ENCODE data around the gene LMAN1.

LMAN1 gene

DNA sequence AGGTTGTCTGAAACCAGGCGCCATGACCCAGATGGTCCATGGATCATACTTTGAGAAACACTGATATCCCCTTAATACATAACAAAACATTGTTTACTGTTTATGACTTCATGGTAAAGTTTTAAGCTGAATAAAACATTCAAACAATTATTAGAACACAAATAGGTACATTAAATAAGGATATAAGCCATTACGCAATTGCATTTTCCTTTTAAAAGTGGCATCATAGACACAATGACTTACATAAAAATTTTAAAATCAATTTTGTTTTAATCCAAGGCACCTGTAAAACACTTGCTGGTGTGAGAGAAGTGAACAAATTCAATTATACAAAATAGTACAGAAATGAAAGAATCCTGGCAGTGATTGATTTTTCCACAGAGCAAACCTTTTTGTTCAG, 30.4 kb downstream of the LMAN1 start:
- H3K9me3 ChIP-seq (ENCODE audit: control insufficient read depth, insufficient read depth, low read length), result no peaks in the 10 kb centered on the region
- no peak overlapping the region for H3K4me3 ChIP-seq (ENCODE audit: low read depth, low read length)
- no peak overlapping the region for H3K27ac ChIP-seq (ENCODE audit: low read depth, low read length)
- no peak overlapping the region for H3K9ac ChIP-seq (ENCODE audit: low read depth, low read length)
- no peaks in the 10 kb centered on the region for H3K4me1 ChIP-seq (ENCODE audit: control insufficient read depth, insufficient read depth, low read length)
- no peaks in the 10 kb centered on the region for H3K27me3 ChIP-seq (ENCODE audit: control insufficient read depth, insufficient read depth, low read length)
- peaks cover 68% of the 10 kb centered on the region for H3K36me3 ChIP-seq (ENCODE audit: control insufficient read depth, insufficient read depth, low read length)

DNA sequence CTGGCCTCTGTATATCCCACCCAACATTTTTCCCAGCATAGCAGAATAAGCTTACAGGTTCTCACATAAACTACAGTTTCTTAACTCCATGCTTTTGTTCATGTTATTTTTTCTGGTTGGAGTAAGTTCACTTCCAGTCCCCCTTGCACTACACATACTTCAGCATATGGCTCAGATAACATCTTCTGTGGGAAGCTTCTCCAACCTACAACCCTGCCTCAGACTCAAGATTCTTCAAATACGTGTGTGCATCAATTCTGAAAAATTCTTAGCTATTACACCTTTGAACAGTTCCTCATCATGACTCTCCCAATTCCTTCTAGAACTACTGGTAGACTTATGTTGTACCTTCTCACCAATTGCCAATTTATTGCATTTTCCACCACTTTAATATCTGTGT, 33.1 kb downstream of the LMAN1 start:
- no peaks in the 10 kb centered on the region for H3K27me3 ChIP-seq (ENCODE audit: control insufficient read depth, insufficient read depth, low read length)
- H3K9ac ChIP-seq (ENCODE audit: low read depth, low read length), result no peak overlapping the region
- H3K36me3 ChIP-seq (ENCODE audit: control insufficient read depth, insufficient read depth, low read length), result peaks cover 41% of the 10 kb centered on the region
- no peak overlapping the region for H3K4me3 ChIP-seq (ENCODE audit: low read depth, low read length)
- H3K4me1 ChIP-seq (ENCODE audit: control insufficient read depth, insufficient read depth, low read length), result no peaks in the 10 kb centered on the region
- no peak overlapping the region for H3K27ac ChIP-seq (ENCODE audit: low read depth, low read length)
- no peaks in the 10 kb centered on the region for H3K9me3 ChIP-seq (ENCODE audit: control insufficient read depth, insufficient read depth, low read length)

- H3K4me1 ChIP-seq (ENCODE audit: control insufficient read depth, insufficient read depth, low read length), result no peaks in the 10 kb centered on the region
- peaks cover 28% of the 10 kb centered on the region for H3K36me3 ChIP-seq (ENCODE audit: control insufficient read depth, insufficient read depth, low read length)
- H3K27me3 ChIP-seq (ENCODE audit: control insufficient read depth, insufficient read depth, low read length), result no peaks in the 10 kb centered on the region
- no peaks in the 10 kb centered on the region for H3K9me3 ChIP-seq (ENCODE audit: control insufficient read depth, insufficient read depth, low read length)
- H3K9ac ChIP-seq (ENCODE audit: low read depth, low read length), result no peak overlapping the region
- H3K27ac ChIP-seq (ENCODE audit: low read depth, low read length), result no peak overlapping the region
- H3K4me3 ChIP-seq (ENCODE audit: low read depth, low read length), result no peak overlapping the region
These were observed 34.5 kb downstream of the LMAN1 start for GRCh38 chr18:59324623-59324971.

DNA sequence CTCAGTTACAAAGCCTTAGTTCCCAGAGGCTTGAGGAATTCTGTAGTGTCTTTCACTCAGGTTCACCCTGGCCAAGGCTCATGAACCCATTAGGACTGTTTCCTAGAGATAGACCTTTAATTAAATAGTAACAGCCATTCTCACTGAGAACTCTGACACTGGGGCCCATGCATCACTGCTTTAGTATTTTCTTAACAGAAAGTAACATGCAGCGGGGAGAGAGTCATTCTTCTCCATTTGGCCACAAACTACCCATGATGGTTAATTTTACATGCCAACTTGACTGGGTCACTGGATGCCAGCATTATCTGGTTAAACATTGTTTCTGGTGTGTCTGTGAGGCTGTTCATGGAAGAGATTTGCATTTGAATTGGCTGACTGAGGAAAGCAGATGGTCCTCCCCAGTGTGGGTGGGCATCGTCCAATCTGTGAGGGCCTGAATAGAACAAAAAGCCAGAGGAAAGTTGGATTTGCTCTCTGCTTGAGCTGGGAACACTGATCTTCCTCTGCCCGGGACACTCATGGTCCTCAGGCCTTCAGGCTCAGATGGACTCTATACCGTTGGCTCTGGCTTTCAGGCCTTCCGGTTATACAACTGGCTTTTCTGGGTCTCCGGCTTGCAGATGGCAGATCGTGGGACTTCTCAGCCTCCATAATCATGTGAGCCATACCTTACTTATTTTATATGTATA, 35.0 kb downstream of the LMAN1 start:
- H3K4me1 ChIP-seq (ENCODE audit: control insufficient read depth, insufficient read depth, low read length), result no peaks in the 10 kb centered on the region
- H3K27ac ChIP-seq (ENCODE audit: low read depth, low read length), result no peak overlapping the region
- no peak overlapping the region for H3K4me3 ChIP-seq (ENCODE audit: low read depth, low read length)
- H3K36me3 ChIP-seq (ENCODE audit: control insufficient read depth, insufficient read depth, low read length), result peaks cover 22% of the 10 kb centered on the region
- no peaks in the 10 kb centered on the region for H3K27me3 ChIP-seq (ENCODE audit: control insufficient read depth, insufficient read depth, low read length)
- H3K9ac ChIP-seq (ENCODE audit: low read depth, low read length), result no peak overlapping the region
- no peaks in the 10 kb centered on the region for H3K9me3 ChIP-seq (ENCODE audit: control insufficient read depth, insufficient read depth, low read length)

GRCh38 chr18:59318460-59319050, 40.5 kb downstream of the LMAN1 start, which contains the start of gene CPLX4:
Gene CPLX4 (minus strand): TSS chr18:59318649. CDS start chr18:59318462, 187 bp downstream.
- Histone ChIP-seq H3K27me3 (ENCODE audit: control insufficient read depth, insufficient read depth, low read length) (no peaks in the 10 kb centered on the region), H3K9me3 (ENCODE audit: control insufficient read depth, insufficient read depth, low read length) (no peaks in the 10 kb centered on the region), H3K4me3 (ENCODE audit: low read depth, low read length) (no peak within 1 kb of the TSS), H3K4me1 (ENCODE audit: control insufficient read depth, insufficient read depth, low read length) (no peaks in the 10 kb centered on the region), H3K27ac (ENCODE audit: low read depth, low read length) (no peak within 1 kb of the TSS), H3K36me3 (ENCODE audit: control insufficient read depth, insufficient read depth, low read length) (no peaks in the 10 kb centered on the region), H3K9ac (ENCODE audit: low read depth, low read length) (no peak within 1 kb of the TSS)

DNA sequence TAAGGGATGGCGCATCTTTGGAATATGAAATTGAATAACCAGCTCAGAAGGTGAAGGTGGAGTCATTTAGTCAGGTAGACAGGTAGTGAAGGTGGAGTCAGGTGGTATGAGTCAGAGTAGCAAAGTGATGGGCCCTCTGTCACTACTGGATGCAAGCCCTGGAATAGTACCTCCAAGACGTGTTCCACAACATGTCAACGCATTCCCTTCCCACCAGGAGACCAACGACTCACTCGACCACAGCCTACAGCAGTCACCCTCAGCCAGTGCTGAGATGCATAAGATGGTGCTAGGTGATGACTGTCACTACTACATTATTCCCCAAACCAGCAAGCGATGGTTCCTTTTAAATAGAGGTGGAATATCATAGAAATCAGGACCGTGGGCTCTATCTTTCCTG, 47.4 kb downstream of the LMAN1 start:
- Histone ChIP-seq H3K9ac (ENCODE audit: low read depth, low read length) (no peak overlapping the region), H3K4me1 (ENCODE audit: control insufficient read depth, insufficient read depth, low read length) (no peaks in the 10 kb centered on the region), H3K27ac (ENCODE audit: low read depth, low read length) (no peak overlapping the region), H3K4me3 (ENCODE audit: low read depth, low read length) (no peak overlapping the region), H3K27me3 (ENCODE audit: control insufficient read depth, insufficient read depth, low read length) (peaks cover 36% of the 10 kb centered on the region), H3K36me3 (ENCODE audit: control insufficient read depth, insufficient read depth, low read length) (no peaks in the 10 kb centered on the region), H3K9me3 (ENCODE audit: control insufficient read depth, insufficient read depth, low read length) (no peaks in the 10 kb centered on the region)

- no peaks in the 10 kb centered on the region for H3K9me3 ChIP-seq (ENCODE audit: control insufficient read depth, insufficient read depth, low read length)
- H3K36me3 ChIP-seq (ENCODE audit: control insufficient read depth, insufficient read depth, low read length), result no peaks in the 10 kb centered on the region
- peaks cover 46% of the 10 kb centered on the region for H3K27me3 ChIP-seq (ENCODE audit: control insufficient read depth, insufficient read depth, low read length)
- H3K9ac ChIP-seq (ENCODE audit: low read depth, low read length), result no peak overlapping the region
- H3K4me3 ChIP-seq (ENCODE audit: low read depth, low read length), result peak overlapping the region; percentile 47
- no peaks in the 10 kb centered on the region for H3K4me1 ChIP-seq (ENCODE audit: control insufficient read depth, insufficient read depth, low read length)
- no peak overlapping the region for H3K27ac ChIP-seq (ENCODE audit: low read depth, low read length)
These were observed 50.2 kb downstream of the LMAN1 start for GRCh38 chr18:59308938-59309260.

- Histone ChIP-seq H3K36me3 (ENCODE audit: control insufficient read depth, insufficient read depth, low read length) (no peaks in the 10 kb centered on the region), H3K27ac (ENCODE audit: low read depth, low read length) (no peak overlapping the region), H3K27me3 (ENCODE audit: control insufficient read depth, insufficient read depth, low read length) (peaks cover 46% of the 10 kb centered on the region), H3K4me1 (ENCODE audit: control insufficient read depth, insufficient read depth, low read length) (no peaks in the 10 kb centered on the region), H3K9me3 (ENCODE audit: control insufficient read depth, insufficient read depth, low read length) (no peaks in the 10 kb centered on the region), H3K9ac (ENCODE audit: low read depth, low read length) (no peak overlapping the region), H3K4me3 (ENCODE audit: low read depth, low read length) (peak overlapping the region; percentile 47)
These were observed 50.7 kb downstream of the LMAN1 start for GRCh38 chr18:59308248-59308937.

DNA sequence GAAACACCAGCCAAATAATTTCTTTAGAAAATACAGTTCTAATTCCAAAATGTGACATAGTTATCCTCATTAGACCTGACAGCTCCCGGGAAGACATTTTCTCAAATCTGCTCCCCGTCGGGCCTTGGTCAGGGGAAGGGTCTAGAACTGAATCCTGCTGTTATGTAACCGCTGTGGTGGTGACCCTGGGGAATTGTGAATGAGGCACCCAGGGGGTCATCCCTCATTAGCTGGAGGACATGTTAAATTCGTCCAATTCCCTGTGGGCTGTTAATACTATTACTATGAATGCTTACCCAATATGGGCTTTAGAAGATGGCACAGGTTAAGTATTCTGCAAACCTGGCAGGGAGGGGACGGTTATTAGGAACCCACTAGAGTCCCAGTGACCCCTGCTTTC, 52.4 kb downstream of the LMAN1 start:
- Histone ChIP-seq H3K4me3 (ENCODE audit: low read depth, low read length) (no peak overlapping the region), H3K4me1 (ENCODE audit: control insufficient read depth, insufficient read depth, low read length) (no peaks in the 10 kb centered on the region), H3K27me3 (ENCODE audit: control insufficient read depth, insufficient read depth, low read length) (peaks cover 43% of the 10 kb centered on the region), H3K9ac (ENCODE audit: low read depth, low read length) (no peak overlapping the region), H3K9me3 (ENCODE audit: control insufficient read depth, insufficient read depth, low read length) (no peaks in the 10 kb centered on the region), H3K36me3 (ENCODE audit: control insufficient read depth, insufficient read depth, low read length) (no peaks in the 10 kb centered on the region), H3K27ac (ENCODE audit: low read depth, low read length) (no peak overlapping the region)

- Histone ChIP-seq H3K36me3 (ENCODE audit: control insufficient read depth, insufficient read depth, low read length) (no peaks in the 10 kb centered on the region), H3K4me1 (ENCODE audit: control insufficient read depth, insufficient read depth, low read length) (no peaks in the 10 kb centered on the region), H3K4me3 (ENCODE audit: low read depth, low read length) (no peak overlapping the region), H3K27me3 (ENCODE audit: control insufficient read depth, insufficient read depth, low read length) (peaks cover 35% of the 10 kb centered on the region), H3K27ac (ENCODE audit: low read depth, low read length) (no peak overlapping the region), H3K9me3 (ENCODE audit: control insufficient read depth, insufficient read depth, low read length) (no peaks in the 10 kb centered on the region), H3K9ac (ENCODE audit: low read depth, low read length) (no peak overlapping the region)
These were observed 53.8 kb downstream of the LMAN1 start for GRCh38 chr18:59305295-59305694.

DNA sequence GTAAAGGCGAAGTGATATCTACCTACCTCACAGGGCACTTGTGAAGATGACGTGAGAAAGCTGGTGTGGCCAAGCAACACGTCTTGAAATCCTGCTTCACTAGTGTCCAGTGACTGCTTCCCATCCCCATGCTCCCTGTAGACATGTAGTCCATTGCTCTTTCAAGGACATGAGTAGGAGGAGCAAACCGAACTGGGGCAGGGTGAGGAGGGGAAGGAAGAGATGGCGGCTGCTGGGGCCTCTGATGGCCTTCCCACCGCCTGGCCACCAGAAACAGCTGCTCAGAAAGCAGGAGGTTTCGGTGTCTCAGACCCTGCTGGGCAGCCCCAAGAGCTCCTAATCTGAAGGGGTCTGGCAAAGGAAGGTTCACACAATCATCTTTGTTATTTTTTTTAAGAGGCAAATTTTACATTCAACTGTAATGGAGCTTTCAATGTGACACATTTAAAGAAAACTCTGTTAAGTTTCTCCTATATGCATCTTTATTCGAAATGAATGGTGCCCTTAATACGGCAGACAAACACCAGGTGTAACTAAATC, 55.3 kb downstream of the LMAN1 start:
- H3K36me3 ChIP-seq (ENCODE audit: control insufficient read depth, insufficient read depth, low read length), result no peaks in the 10 kb centered on the region
- no peak overlapping the region for H3K9ac ChIP-seq (ENCODE audit: low read depth, low read length)
- no peaks in the 10 kb centered on the region for H3K4me1 ChIP-seq (ENCODE audit: control insufficient read depth, insufficient read depth, low read length)
- no peak overlapping the region for H3K4me3 ChIP-seq (ENCODE audit: low read depth, low read length)
- no peak overlapping the region for H3K27ac ChIP-seq (ENCODE audit: low read depth, low read length)
- H3K9me3 ChIP-seq (ENCODE audit: control insufficient read depth, insufficient read depth, low read length), result no peaks in the 10 kb centered on the region
- peaks cover 23% of the 10 kb centered on the region for H3K27me3 ChIP-seq (ENCODE audit: control insufficient read depth, insufficient read depth, low read length)
